MCF 10A (cell line): ENCODE data around the gene RTN4IP1. TPM values are rescaled to one million over a fixed set of nuclear protein-coding genes. Genes with fewer than 3 reads are reported as not detected.
A peak's percentile ranks its signal among the peaks of the same experiment; 100 is the strongest.

ENCODE experiments used
- BruUV-seq: library from RNA; stranded (reverse); fragments of 400-500 nt; replicated peaks from 2 replicates; lab custom pipeline; 2021; lab: Mats Ljungman, UMichigan
- CTCF ChIA-PET: fragments of 300-600 bp; sonication (Branson Sonifier 250); formaldehyde crosslinking; extraction: SDS; loops from one replicate; lab custom pipeline; 2021; ENCODE audit warnings: antibody characterized with exemption, inconsistent platforms; lab: Yijun Ruan, JAX
- POLR2A ChIA-PET: fragments of 300-600, 350-650 bp; sonication (Branson Sonifier 250); formaldehyde crosslinking; extraction: SDS; loops from one replicate; lab custom pipeline; 2020; ENCODE audit warnings: antibody characterized with exemption, inconsistent platforms; lab: Yijun Ruan, JAX
- DNase-seq: peaks from one replicate; pipeline ENCODE4 v3.0.0-alpha.2; 2018; ENCODE audit not compliant: unreplicated experiment
- H3K27ac Mint-ChIP-seq: one replicate; pipeline ENCODE4 v1.8.0; 2022; ENCODE audit warnings: mild to moderate bottlenecking, low read depth, mixed read lengths; ENCODE audit not compliant: unreplicated experiment
- H3K27me3 Mint-ChIP-seq: one replicate; pipeline ENCODE4 v1.8.0; 2022; ENCODE audit warnings: mixed read lengths; ENCODE audit not compliant: insufficient read depth, unreplicated experiment
- H3K36me3 Mint-ChIP-seq: one replicate; pipeline ENCODE4 v1.8.0; 2022; ENCODE audit warnings: mild to moderate bottlenecking, moderate library complexity, mixed read lengths; ENCODE audit not compliant: insufficient read depth, unreplicated experiment
- H3K4me1 Mint-ChIP-seq: one replicate; pipeline ENCODE4 v1.8.0; 2022; ENCODE audit warnings: mixed read lengths; ENCODE audit not compliant: insufficient read depth, unreplicated experiment
- H3K4me3 Mint-ChIP-seq: one replicate; pipeline ENCODE4 v1.8.0; 2022; ENCODE audit warnings: mild to moderate bottlenecking, moderate library complexity, mixed read lengths; ENCODE audit not compliant: unreplicated experiment
- H3K9me3 Mint-ChIP-seq: one replicate; pipeline ENCODE4 v1.8.0; 2022; ENCODE audit warnings: mixed read lengths; ENCODE audit not compliant: unreplicated experiment
- intact Hi-C: fragments of 100-400 bp; cut with micrococcal nuclease; formaldehyde crosslinking; loops from 2 replicates; pipeline ENCODE4 v1.14.1; 2022
- total RNA-seq: library from RNA; stranded (reverse); gene quantifications from 2 replicates; pipeline ENCODE4 v1.2.3, GENCODE V29; 2022
- TF ChIP-seq, protein P1 (sequence below): fragments of 200-600 bp; IDR thresholded peaks from one replicate; pipeline ENCODE4 v1.8.0; 2022; ENCODE audit warnings: antibody characterized with exemption, mild to moderate bottlenecking; ENCODE audit not compliant: unreplicated experiment

The RTN4IP1 gene
- total RNA-seq, 1 experiment from 2014 or later: 6.5 TPM

DNA sequence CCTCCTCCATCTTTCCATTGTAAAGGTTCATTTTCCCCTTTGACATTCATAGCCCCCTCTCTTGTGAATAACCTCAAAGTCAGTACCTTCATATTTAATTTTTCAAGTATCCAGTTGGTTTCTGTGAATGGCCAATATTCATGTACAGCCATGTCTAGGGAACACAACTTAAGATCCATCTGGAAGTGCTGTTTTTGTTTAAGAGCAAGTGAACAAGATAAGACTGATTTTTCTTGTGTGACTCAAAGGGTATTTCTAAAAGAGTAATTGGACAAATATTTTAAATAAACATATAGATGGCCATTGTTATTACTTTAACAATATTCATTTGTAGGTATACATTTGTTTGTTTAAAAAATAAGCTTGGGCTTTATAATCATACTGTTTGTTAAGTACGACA, 92.9 kb downstream of the RTN4IP1 start:
- no TSS peak for BruUV-seq
- Mint-ChIP-seq H3K36me3 (peaks cover 74% of the 10 kb centered on the region), H3K27me3 (no peaks in the 10 kb centered on the region), H3K9me3 (no peaks in the 10 kb centered on the region), H3K27ac (no peak overlapping the region), H3K4me3 (no peak overlapping the region), H3K4me1 (peaks cover 40% of the 10 kb centered on the region)
- CTCF ChIA-PET: interaction anchor here (1.0 kb wide), 1 partner anchor 90 kb away, joined by 3 read pairs; no protein-coding TSS in a partner anchor
- no peak for DNase-seq
- TF ChIP-seq, protein P1, sequence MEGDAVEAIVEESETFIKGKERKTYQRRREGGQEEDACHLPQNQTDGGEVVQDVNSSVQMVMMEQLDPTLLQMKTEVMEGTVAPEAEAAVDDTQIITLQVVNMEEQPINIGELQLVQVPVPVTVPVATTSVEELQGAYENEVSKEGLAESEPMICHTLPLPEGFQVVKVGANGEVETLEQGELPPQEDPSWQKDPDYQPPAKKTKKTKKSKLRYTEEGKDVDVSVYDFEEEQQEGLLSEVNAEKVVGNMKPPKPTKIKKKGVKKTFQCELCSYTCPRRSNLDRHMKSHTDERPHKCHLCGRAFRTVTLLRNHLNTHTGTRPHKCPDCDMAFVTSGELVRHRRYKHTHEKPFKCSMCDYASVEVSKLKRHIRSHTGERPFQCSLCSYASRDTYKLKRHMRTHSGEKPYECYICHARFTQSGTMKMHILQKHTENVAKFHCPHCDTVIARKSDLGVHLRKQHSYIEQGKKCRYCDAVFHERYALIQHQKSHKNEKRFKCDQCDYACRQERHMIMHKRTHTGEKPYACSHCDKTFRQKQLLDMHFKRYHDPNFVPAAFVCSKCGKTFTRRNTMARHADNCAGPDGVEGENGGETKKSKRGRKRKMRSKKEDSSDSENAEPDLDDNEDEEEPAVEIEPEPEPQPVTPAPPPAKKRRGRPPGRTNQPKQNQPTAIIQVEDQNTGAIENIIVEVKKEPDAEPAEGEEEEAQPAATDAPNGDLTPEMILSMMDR: no peak
- POLR2A ChIA-PET: interaction anchor here (0.8 to 1.4 kb wide), 3 partner anchors 11 to 31 kb away, joined by 3 to 5 read pairs (median 4); no protein-coding TSS in a partner anchor
- intact Hi-C loops: no loop called here

DNA sequence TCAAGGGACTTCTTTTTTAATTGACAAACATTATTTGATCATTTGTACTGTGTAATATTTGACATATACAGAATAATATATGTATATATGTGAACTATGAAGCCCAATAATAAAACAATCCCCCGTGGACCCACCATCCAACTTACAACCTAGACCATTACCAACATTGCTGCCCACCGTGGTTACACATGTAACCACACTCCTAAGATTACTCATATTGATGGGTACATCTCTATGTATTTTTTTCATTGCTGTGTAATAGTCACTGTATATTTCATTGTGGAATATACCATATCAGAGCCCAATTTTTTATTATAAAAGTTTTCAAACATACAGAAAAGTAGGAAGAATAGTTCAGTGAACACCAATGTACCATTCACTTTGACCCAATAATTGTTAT, 94.3 kb downstream of the RTN4IP1 start:
- DNase-seq: no peak
- intact Hi-C loops: no loop called here
- TF ChIP-seq, protein P1: no peak
- Mint-ChIP-seq H3K27me3 (no peaks in the 10 kb centered on the region), H3K4me1 (peaks cover 34% of the 10 kb centered on the region), H3K9me3 (no peaks in the 10 kb centered on the region), H3K27ac (peak overlapping the region; percentile 74), H3K36me3 (peaks cover 88% of the 10 kb centered on the region), H3K4me3 (no peak overlapping the region)
- no TSS peak for BruUV-seq
- ChIA-PET CTCF (interaction anchor here (1.3 kb wide), 1 partner anchor 11 kb away, joined by 3 read pairs; no protein-coding TSS in a partner anchor), POLR2A (interaction anchor here (1.4 to 2.6 kb wide), 2 partner anchors 12 to 25 kb away, joined by 3 to 10 read pairs; no protein-coding TSS in a partner anchor)

DNA sequence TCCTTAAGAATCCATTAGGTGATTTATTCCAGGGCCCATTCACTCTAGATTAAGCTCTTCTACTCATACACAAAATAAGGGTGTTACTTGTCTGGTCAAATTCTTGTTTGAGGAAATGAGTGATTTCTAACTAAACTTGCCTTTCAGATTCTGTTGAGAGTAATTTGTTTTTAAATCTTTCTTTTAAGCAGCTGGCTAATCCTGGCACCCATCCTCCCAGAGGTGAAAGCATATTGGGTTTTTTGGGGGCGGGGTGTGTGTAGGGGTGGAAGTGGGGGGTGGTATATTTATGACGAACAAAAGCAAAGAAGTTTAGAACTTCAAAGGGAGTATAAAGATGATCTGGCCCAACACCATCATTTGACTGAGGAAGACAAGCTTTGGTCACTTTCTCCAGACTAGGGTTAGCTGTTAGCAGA, 94.7 kb downstream of the RTN4IP1 start:
- no TSS peak for BruUV-seq
- TF ChIP-seq, protein P1: no peak

DNA sequence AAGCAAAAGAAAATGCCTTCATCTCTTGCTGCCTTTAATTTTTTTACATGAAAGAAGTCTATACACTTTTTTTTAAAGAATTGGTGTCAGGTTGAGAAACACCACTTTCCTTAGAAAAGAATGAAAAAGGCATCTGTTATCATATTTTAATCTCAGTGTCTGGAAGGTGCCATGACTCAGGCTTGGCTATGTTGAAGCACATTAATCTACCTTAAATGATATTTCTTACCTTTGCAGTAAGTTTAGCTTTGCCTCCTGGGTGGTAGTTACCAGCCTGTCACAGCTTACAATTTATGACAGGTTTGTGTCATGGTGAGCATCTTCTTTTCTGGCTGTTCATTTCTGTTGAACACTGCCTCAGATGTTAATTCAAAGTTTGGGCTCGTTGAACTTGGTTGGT, 95.3 kb downstream of the RTN4IP1 start:
- H3K4me1 Mint-ChIP-seq: peaks cover 31% of the 10 kb centered on the region
- TF ChIP-seq, protein P1: no peak
- BruUV-seq: no TSS peak
- H3K4me3 Mint-ChIP-seq: no peak overlapping the region
- ChIA-PET CTCF (interaction anchor here (0.6 to 1.6 kb wide), 6 partner anchors 9 to 45 kb away, joined by 3 to 6 read pairs (median 3); no protein-coding TSS in a partner anchor), POLR2A (interaction anchor here (0.8 to 2.6 kb wide), 5 partner anchors 13 to 27 kb away, joined by 3 to 10 read pairs (median 3); no protein-coding TSS in a partner anchor)
- H3K27me3 Mint-ChIP-seq: no peaks in the 10 kb centered on the region
- H3K27ac Mint-ChIP-seq: peak overlapping the region; percentile 74
- intact Hi-C loops: no loop called here
- DNase-seq: no peak
- no peaks in the 10 kb centered on the region for H3K9me3 Mint-ChIP-seq
- peaks cover 96% of the 10 kb centered on the region for H3K36me3 Mint-ChIP-seq

More for the DNA sequence above, 94.7 kb downstream of the RTN4IP1 start:
- ChIA-PET POLR2A (interaction anchor here (1.0 to 2.6 kb wide), 4 partner anchors 12 to 27 kb away, joined by 3 to 10 read pairs (median 4); no protein-coding TSS in a partner anchor), CTCF (interaction anchor here (0.6 to 1.6 kb wide), 5 partner anchors 11 to 44 kb away, joined by 3 to 6 read pairs (median 3); no protein-coding TSS in a partner anchor)
- intact Hi-C loops: no loop called here
- Mint-ChIP-seq H3K27ac (peak overlapping the region; percentile 74), H3K27me3 (no peaks in the 10 kb centered on the region), H3K4me1 (peaks cover 32% of the 10 kb centered on the region), H3K4me3 (no peak overlapping the region), H3K36me3 (peaks cover 92% of the 10 kb centered on the region), H3K9me3 (no peaks in the 10 kb centered on the region)
- DNase-seq: no peak
